ENCODE data around the gene PITPNC1. TPM values are rescaled to one million over a fixed set of nuclear protein-coding genes. Genes with fewer than 3 reads are reported as not detected.

PITPNC1 gene
- total RNA-seq, 1 donor from 2014 or later = 13.0 TPM

Other genes starting within 250 kb of the PITPNC1 start
- gene HELZ, start 132.1 kb upstream of the PITPNC1 start, total RNA-seq = 34.5 and 44.0 TPM in 2 replicates
- 23.9 and 42.6 TPM in 2 replicates for gene PSMD12, start 10.7 kb upstream of the PITPNC1 start, total RNA-seq

All from glomerular endothelial cell (primary cell).